ENCODE results near the gene KCNIP4.

DNA sequence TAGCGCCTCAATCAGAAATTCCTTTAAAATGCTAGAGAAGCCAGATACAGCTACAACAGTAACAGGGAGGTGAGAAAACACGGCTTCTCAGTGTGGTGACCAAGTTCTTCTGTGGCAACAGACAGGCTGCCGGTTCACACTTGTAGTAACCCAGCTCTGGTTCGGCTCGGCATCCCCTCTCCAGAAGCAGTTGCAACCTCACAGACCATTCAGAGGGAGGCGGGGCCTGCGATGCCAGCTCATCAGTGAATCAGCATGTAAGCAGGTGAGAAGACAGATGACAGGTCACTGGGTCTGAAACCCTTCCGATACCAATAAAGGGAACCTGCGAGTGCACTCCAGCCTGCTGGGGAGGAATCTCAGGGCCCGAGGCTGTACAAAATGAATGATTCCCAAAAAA lies 251.0 kb downstream of the KCNIP4 start:
- no peak for TF ChIP-seq HDAC1 (IDR thresholded peaks at IDR 0.05)
- TF ChIP-seq EP300 (IDR thresholded peaks at IDR 0.05; ENCODE audit: low read length), result no peak
- no peak for TF ChIP-seq CEBPB (tag; IDR thresholded peaks at IDR 0.05)
- no peak for TF ChIP-seq TCF7 (IDR thresholded peaks at IDR 0.05; ENCODE audit: borderline replicate concordance)
- no peak for TF ChIP-seq POLR2A (conservative IDR thresholded peaks at IDR 0.05)
- TF ChIP-seq, protein P1, sequence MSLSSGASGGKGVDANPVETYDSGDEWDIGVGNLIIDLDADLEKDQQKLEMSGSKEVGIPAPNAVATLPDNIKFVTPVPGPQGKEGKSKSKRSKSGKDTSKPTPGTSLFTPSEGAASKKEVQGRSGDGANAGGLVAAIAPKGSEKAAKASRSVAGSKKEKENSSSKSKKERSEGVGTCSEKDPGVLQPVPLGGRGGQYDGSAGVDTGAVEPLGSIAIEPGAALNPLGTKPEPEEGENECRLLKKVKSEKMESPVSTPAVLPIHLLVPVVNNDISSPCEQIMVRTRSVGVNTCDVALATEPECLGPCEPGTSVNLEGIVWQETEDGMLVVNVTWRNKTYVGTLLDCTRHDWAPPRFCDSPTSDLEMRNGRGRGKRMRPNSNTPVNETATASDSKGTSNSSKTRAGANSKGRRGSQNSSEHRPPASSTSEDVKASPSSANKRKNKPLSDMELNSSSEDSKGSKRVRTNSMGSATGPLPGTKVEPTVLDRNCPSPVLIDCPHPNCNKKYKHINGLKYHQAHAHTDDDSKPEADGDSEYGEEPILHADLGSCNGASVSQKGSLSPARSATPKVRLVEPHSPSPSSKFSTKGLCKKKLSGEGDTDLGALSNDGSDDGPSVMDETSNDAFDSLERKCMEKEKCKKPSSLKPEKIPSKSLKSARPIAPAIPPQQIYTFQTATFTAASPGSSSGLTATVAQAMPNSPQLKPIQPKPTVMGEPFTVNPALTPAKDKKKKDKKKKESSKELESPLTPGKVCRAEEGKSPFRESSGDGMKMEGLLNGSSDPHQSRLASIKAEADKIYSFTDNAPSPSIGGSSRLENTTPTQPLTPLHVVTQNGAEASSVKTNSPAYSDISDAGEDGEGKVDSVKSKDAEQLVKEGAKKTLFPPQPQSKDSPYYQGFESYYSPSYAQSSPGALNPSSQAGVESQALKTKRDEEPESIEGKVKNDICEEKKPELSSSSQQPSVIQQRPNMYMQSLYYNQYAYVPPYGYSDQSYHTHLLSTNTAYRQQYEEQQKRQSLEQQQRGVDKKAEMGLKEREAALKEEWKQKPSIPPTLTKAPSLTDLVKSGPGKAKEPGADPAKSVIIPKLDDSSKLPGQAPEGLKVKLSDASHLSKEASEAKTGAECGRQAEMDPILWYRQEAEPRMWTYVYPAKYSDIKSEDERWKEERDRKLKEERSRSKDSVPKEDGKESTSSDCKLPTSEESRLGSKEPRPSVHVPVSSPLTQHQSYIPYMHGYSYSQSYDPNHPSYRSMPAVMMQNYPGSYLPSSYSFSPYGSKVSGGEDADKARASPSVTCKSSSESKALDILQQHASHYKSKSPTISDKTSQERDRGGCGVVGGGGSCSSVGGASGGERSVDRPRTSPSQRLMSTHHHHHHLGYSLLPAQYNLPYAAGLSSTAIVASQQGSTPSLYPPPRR (CRISPR knock-in tag; IDR thresholded peaks at IDR 0.05; ENCODE audit: borderline replicate concordance), result no peak
- no peak for TF ChIP-seq EZH2 (IDR thresholded peaks at IDR 0.05; ENCODE audit: borderline replicate concordance, low read depth, low read length)
- no peak for TF ChIP-seq NBN (IDR thresholded peaks at IDR 0.05; ENCODE audit: low read depth)
- no peak for TF ChIP-seq FOXK2 (conservative IDR thresholded peaks at IDR 0.05 in 1 of 2, IDR thresholded peaks at IDR 0.05 in 1 of 2; ENCODE audit: low read depth in 2 of 2)
